Measurements from ENCODE around the gene PRDM16. TPM values are rescaled to one million over a fixed set of nuclear protein-coding genes. Genes with fewer than 3 reads are reported as not detected.

The PRDM16 gene
- total RNA-seq, 1 experiment from 2014 or later = 0.17 TPM

DNA sequence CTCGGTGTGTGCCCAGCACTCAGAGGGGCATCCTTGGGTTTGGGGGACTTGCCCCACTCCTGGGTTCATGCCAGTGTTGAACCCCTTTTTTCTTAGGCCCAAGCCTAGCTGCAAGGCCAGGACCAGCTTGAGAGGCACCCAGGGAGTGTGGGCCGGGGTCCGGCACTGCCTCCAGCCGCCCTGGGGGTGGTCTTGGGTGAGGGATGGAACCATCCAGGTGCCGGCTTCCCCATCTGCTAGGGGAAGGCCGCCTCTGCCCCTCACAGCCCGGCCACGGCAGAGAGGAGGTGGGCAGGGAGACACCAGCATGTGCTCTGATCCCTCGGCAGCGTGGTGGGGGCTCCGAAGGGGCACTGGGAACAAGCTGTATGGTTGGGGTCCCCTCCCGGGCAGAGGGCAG lies 335.3 kb downstream of the PRDM16 start:
- Histone ChIP-seq H3K23me2 (ENCODE audit: insufficient read length, low read depth, low read length, poor library complexity, severe bottlenecking) (no peaks in the 10 kb centered on the region), H3K4ac (ENCODE audit: low read depth, low read length) (no peak overlapping the region), H2BK20ac (ENCODE audit: low read depth, low read length, poor library complexity, severe bottlenecking) (no peak overlapping the region), H3K14ac (ENCODE audit: insufficient read depth, low read length) (no peak overlapping the region; the same call in 1 of the 2 replicates), H3K4me1 (ENCODE audit: insufficient read depth, low read length) (no peaks in the 10 kb centered on the region), H3K56ac (ENCODE audit: insufficient read length, low read depth, low read length) (no peak overlapping the region), H4K5ac (ENCODE audit: insufficient read length, low read depth, low read length) (no peak overlapping the region), H3K4me2 (ENCODE audit: insufficient read depth, insufficient read length, low read length) (no peak overlapping the region), H3K27me3 (ENCODE audit: insufficient read depth, low read length) (no peaks in the 10 kb centered on the region; the same call in 1 of the 2 replicates), H3K27ac (ENCODE audit: insufficient read length, low read depth, low read length) (no peak overlapping the region), H3K23ac (ENCODE audit: insufficient read length, low read depth, low read length) (no peak overlapping the region), H4K8ac (replicated peaks; ENCODE audit: insufficient read length, low read depth, low read length) (no peak overlapping the region), H3K9me3 (ENCODE audit: control insufficient read depth, low read depth, low read length) (no peaks in the 10 kb centered on the region), H3K18ac (ENCODE audit: insufficient read length, low read depth, low read length) (no peak overlapping the region), H2BK5ac (ENCODE audit: insufficient read length, low read length) (no peak overlapping the region), H4K20me1 (ENCODE audit: control insufficient read depth, insufficient read depth, insufficient read length) (peaks cover 2% of the 10 kb centered on the region), H2AFZ (ENCODE audit: low read length) (no peak overlapping the region), H3K79me2 (ENCODE audit: insufficient read depth, low read length) (no peaks in the 10 kb centered on the region), H4K91ac (ENCODE audit: insufficient read length, low read depth, low read length) (no peak overlapping the region), H3K79me1 (ENCODE audit: insufficient read depth, low read depth, low read length, poor library complexity, severe bottlenecking) (no peaks in the 10 kb centered on the region), H2BK15ac (ENCODE audit: low read depth, low read length) (no peak overlapping the region), H3K9ac (ENCODE audit: extremely low read depth, insufficient read length, low read length) (no peak overlapping the region), H2BK12ac (ENCODE audit: insufficient read length, low read depth, low read length) (no peak overlapping the region), H2AK5ac (ENCODE audit: insufficient read length, low read length) (no peak overlapping the region), H3T11ph (ENCODE audit: low read length) (no peak overlapping the region), H2BK120ac (ENCODE audit: low read depth, low read length, poor library complexity, severe bottlenecking) (no peak overlapping the region)
- peaks cover 0 to 3% of the 10 kb centered on the region in 2 experiments; a peak in 1 of 4 replicates for H3K4me1 Mint-ChIP-seq
- H3K27me3 Mint-ChIP-seq (ENCODE audit: low read depth) = no peaks in the 10 kb centered on the region
- no peak overlapping the region for H3K27ac Mint-ChIP-seq
- no peaks in the 10 kb centered on the region for H3K36me3 Mint-ChIP-seq (ENCODE audit: insufficient read depth in 1 of 3, low read depth in 3 of 3)
- H3K9me3 Mint-ChIP-seq = no peaks in the 10 kb centered on the region
- DNase-seq = no peak
- H3K4me3 Mint-ChIP-seq = no peak overlapping the region
- no CpG with 5 or more reads among the region's 12 CpGs for WGBS (ENCODE audit: extremely low coverage, insufficient read length, low lambda C conversion rate)
- no peak for TF ChIP-seq CTCF (conservative IDR thresholded peaks at IDR 0.05)

Measured in H9 (cell line).